HG03571 (cell line): ENCODE measurements around the gene KRTAP2-3.
"Not testable (repeated sequence)": the region's sequence is repeated elsewhere in the genome, so short reads cannot be mapped to it uniquely, and the experiment has no call there.

ENCODE experiments used
- ATAC-seq: cut with Tn5 transposase; IDR thresholded peaks from one replicate; pipeline ENCODE4 v1.9.1; 2021; ENCODE audit not compliant: unreplicated experiment

Gene KRTAP2-3

DNA sequence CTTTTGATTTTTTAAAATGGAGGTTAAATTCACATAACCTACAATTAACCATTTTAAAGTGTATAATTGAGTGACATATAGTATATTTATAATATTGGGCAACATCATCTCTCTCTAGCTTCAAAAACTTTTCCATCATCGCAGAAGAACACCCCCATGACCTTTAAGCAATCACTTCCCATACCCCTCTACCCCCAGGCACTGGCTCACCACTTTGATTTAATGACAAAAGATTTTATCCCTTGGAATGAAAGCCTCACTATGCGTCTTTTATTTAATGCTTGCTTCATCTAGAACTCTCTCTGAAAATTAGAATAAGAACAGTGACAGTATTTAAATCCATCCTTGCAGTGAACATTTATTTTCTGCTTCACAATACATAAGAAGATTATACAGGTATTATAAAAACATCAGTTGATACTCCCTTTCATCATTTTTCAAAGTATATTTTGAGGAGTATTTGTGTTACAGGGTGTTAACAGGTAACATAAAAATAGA, 22.0 kb downstream of the KRTAP2-3 start:
- no peak for ATAC-seq

DNA sequence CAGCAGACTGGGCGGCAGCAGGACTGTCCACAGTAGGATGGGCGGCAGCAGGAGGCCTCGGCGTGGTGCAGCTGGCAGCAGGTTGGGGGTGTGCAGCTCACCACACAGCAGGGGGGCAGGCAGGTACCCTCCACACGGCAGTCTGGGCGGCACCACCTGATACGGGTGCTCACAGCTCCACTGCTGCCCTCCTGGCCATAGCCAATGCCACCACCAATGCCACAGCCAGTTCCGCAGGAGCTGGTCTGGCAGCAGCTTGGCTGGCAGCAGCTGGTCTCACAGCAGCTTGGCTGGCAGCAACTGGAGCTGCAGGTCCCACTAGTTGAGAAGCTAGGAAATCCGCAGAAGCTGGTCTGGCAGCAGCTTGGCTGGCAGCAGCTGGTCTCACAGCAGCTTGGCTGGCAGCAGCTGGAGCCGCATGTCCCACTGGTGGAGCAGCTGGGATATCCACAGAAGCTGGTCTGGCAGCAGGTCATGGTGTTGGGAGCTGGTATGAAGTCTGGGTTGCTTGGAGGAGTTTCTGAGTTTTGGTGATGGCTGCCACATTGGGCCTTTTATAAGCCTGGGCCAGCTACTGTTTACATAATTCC, 25.5 kb downstream of the KRTAP2-3 start, which contains the start of gene KRTAP1-3:
KRTAP1-3 (minus strand) TSS at position 529 of the 590 bp plus-strand sequence; CDS start at position 476, 53 bp downstream.
- not testable (repeated sequence) for ATAC-seq

DNA sequence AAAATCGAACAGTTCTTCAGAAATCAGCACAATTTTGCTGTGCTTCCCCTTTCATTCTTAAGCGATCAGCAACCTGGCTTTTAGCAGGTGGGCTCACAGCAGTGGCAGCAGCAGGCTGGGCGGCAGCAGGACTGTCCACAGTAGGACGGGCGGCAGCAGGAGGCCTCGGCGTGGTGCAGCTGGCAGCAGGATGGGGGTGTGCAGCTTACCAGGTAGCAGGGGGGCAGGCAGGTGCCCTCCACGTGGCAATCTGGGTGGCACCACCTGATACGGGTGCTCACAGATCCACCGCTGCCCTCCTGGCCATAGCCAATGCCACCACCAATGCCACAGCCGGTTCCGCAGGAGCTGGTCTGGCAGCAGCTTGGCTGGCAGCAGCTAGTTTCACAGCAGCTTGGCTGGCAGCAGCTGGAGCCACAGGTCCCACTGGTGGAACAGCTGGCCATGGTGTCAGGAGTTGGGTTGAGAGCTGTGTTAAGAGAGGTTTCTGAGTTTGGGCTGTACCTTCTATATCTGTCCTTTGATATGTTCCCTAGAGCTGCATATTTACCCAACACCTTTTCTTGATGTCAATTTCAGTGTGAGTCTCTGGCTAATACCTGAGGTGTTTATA, 30.2 kb downstream of the KRTAP2-3 start, which contains the start of gene KRTAP1-4:
KRTAP1-4 (minus strand) TSS at position 563 of the 613 bp plus-strand sequence; CDS start at position 446, 117 bp downstream.
- no peak for ATAC-seq

- no peak for ATAC-seq
Measured at GRCh38 chr17:41026715-41027471, 33.0 kb downstream of the KRTAP2-3 start, which contains the start of gene KRTAP1-5. TSS of gene KRTAP1-5 (minus strand) at chr17:41027208. CDS start at chr17:41027155, 53 bp downstream.

- no peak for ATAC-seq
Measured at GRCh38 chr17:41024697-41025096, 35.2 kb downstream of the KRTAP2-3 start.

- ATAC-seq, result no peak
Measured at GRCh38 chr17:41020336-41020735, 39.6 kb downstream of the KRTAP2-3 start.

- no peak for ATAC-seq
Measured at GRCh38 chr17:41019415-41019814, 40.5 kb downstream of the KRTAP2-3 start.

DNA sequence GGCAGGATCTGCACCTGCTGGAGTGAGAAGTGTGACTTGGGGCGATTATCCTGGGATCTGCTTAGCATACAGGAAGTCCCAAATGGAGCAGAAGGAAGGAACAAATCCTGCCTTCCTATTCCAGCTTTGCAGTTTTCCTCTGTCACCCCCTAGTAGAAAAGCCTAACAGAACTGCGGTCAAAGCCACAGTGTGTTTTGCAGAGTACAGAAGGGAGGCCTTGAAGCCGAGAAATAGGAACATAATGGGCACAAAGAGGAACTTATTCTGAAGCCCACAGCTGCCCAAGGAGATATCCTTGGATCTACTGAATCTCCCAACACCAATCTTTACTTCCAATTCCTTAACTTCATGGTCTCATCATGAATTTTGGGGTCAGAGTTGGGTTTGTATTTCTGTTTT, 41.4 kb downstream of the KRTAP2-3 start:
- ATAC-seq, result no peak

DNA sequence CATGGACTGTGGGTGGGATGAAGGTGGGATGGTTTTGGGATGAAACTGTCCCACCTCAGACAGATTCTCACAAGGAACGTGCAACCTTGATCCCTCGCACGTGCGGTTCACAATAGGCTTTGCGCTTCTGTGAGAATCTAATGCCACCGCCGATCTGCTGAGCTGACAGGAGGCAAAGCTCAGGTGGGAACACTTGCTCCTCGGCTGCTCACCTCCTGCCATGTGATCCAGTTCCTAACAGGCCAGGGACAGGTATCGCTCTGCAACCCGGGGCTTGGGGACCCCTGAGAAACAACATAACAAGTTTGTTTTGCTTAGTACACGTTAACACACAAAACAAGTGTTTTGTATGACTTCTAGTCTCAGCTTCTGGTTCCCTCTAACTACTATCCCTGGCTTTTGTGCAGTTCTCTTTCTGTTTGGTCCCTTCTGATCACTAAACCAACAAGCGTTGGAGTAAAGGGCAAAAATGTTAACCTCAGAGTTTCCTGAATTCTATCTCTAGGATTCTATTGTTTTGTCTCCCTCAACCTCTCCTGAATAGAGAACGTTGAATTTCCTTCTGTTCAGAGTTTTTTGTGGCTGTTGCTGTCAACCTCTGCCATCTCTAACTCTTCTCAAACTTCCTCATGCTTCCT, 43.2 kb downstream of the KRTAP2-3 start:
- no peak for ATAC-seq

DNA sequence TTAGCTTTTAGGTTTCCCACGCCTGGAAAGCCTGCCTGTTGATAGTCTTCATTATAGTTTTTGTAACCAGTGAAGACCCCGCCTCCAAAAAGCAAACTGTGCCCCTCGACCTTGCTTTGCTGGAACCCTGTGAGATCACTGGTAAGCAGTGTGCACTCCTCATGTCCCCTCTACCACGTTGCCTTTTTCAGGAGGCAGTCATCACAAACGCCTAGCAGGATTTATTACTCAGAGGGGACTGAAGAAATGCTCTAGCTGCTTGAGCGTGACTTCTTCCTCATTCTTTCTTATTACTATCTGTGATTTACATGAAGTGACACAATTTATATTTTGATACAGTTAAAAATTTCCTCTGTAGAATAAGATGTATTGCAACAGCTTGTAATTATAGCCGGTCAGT, 44.5 kb downstream of the KRTAP2-3 start:
- no peak for ATAC-seq

DNA sequence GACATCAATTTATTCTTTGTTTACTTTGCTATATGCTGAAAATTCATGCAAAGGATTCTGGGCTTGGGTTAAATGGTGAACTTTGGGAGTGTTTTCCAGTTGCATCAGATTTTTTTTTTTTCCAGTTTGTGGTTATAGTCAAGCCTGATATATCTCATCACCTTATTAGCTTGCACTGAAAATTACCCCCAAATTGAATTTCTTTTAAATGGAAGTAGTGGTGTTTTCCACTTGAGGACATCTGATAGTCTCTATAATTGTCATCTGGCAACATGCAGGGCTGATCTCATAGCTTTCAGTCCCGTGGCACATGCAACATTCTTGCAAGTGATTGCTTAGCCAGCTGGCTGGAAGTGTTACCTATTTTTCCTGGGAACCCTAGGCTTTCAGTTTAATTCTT, 46.3 kb downstream of the KRTAP2-3 start:
- ATAC-seq, result no peak

GRCh38 chr17:41013181-41013580, 46.7 kb downstream of the KRTAP2-3 start:
- ATAC-seq, result no peak

DNA sequence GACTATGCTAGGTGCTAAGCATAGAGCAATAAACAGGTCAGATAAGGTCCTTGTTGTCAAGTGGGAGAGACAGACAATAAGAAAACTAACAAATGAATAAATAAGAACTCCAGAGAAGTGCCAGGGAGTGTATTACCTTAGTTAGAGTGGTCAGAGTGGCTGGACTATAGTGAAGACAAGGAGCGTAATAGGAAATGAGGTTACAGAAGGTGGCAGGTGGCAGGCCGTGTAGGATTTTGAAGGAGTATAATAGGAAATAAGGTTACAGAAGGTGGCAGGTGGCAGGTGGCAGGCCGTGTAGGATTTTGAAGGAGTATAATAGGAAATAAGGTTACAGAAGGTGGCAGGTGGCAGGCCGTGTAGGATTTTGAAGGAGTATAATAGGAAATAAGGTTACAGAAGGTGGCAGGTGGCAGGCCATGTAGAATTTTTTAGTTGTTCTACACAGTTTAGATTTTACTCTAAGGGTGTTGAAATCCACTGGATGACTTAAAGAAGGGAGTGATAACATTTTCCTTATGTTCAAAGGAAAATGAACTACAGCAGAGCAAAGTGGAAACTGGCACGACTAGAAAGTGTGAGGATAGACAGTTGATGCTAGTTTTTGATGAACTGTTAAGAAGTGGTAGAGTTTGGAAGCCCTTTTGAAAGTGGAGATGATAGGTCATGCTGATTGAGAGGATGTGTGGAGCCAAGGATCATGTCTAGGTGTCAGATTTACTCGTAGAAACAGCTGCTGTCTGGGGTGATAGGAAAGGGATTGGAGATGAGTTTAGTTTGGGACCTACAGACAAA, 47.4 kb downstream of the KRTAP2-3 start:
- no peak for ATAC-seq

- no peak for ATAC-seq
Measured at GRCh38 chr17:41010441-41010840, 49.5 kb downstream of the KRTAP2-3 start.

GRCh38 chr17:41009936-41010335, 50.0 kb downstream of the KRTAP2-3 start:
- no peak for ATAC-seq

DNA sequence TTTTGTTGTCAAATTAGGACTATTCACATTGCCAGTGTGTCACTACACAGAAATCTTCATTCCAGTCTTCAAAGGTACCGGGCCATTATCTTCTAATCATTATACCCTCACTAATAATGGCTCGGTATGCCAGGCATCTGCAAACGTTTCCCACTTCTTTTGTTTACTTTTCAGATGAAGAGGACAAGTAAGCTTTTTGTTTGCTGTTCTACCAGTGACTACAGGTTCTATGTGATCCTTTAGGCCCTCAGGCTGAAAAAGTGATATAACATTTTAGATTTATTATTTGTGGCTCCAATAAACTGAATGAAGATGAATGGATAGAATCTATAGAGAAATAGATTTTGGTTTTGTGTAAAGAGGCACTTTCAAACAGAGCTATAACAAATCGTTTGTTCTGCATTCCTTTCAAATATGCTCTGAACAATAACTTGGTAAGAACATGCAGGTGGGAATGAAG, 50.6 kb downstream of the KRTAP2-3 start:
- no peak for ATAC-seq
